ENCODE results near the gene LY6G5C.

Gene LY6G5C

DNA sequence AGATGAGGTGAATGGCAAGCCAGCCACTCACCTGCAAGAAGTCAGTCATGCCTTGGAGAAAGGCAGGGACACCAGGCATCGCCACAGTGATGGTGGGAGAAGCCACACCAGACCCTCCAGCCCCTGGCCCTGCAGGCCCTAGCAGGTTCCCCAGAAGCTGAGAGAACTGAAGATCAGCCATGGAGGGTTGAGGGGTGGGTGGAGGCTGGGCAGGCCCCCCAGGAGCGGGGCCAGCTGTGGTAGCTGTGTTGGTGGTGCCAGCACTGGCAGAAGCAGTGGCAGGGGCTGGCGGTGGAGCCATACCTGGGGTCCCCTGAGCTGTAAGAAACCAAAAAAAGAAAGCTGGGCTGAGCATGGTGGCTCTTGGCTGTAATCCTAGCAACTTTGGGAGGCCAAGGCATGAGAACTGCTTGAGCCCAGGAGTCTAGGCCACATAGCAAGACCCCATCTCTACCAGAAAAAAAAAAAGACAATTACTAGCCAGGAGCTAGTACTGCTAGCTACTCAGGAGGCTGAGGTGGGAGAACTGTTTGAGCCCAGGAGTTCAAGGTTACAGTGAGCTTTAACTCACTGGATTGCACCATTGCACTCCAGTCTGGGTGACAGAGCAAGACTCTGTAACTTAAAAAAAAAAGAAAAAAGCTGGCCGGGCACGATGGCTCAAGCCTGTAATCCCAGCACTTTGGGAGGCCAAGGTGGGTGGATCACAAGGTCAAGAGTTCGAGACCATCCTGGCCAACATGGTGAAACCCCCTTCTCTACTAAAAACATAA is 37.9 kb downstream of the LY6G5C start:
- DNase-seq (ENCODE audit: low read depth in 2 of 2), result no peak

DNA sequence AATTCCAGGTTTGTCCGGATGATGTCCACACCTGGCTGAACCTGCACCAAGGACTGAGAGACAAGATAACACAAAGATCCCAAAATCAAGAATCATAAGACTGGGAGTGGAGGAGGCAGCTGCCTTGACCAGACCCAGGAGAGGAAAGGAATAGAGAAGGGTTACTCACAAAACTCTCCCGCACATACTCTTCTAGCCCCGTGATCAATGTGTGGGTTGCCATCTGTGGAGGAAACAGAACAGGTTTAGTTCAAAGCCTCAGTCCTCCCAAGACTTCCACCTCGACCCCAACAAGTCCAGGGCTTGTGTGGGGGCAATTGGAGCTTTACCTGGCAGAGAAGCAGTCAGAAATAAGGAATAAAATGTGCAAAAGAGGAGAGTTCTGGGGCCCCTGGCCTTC is 39.5 kb downstream of the LY6G5C start:
- DNase-seq (ENCODE audit: low read depth in 2 of 2), result no peak

DNA sequence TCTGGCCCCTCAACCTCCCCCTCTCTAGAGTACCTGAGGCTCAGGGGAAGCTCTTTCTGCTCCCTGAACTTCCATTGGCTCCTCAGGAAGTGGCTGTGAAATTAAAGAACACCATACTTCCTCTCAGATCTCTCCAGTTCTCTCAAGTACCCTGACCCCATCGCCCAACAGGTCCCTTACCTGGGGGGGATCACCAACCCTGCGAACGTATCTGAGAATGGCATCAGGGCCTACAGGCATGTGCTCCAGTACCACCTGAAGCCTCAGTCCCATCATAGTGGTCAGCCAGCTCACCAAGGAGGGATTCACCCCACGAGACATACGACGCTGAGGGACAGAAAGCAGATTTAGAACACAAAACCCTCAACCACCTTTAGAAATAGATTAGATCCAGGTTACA is 40.3 kb downstream of the LY6G5C start:
- no peak for DNase-seq (ENCODE audit: low read depth in 2 of 2)

DNA sequence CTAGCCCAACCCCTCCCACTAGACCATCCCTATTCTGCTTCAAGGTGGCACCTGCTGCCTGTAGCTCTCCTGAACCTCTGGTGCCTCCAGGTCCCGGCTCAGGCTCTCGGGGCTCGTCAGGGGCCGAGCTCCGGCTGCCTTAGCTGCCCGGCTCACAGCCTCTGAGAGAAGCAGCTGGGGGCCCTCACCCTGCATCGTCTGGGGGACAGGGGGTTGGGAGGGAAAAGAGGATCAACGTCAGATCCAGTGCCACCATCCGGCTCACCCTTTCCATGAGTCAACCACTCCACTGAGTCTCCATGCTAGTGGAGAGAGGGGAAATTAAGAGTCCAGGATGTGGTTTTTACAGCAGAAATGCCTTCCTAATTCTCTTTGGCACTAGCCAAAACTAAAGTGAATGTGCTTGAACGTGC is 41.4 kb downstream of the LY6G5C start:
- DNase-seq (ENCODE audit: low read depth in 2 of 2), result no peak

DNA sequence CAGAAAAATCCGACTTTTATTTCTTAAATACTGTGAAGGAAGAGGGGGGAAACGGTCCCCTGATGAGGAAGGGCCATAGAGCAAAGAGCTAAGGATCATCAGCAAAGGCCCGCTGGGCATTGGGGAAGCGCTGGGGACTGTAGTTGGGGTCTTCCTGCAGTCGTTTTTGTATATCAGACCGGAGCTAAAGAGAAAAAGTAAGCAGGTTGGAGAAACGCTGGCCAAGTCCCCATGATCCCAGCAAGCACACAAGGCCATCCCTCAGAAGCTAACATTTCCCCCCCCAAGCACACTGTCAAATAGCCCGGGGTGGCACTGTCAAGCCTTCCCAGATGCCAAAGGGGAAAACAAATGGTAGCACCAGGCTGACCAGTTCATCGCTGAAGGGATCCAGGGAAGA is 41.8 kb downstream of the LY6G5C start:
- no peak for DNase-seq (ENCODE audit: low read depth in 2 of 2)

DNA sequence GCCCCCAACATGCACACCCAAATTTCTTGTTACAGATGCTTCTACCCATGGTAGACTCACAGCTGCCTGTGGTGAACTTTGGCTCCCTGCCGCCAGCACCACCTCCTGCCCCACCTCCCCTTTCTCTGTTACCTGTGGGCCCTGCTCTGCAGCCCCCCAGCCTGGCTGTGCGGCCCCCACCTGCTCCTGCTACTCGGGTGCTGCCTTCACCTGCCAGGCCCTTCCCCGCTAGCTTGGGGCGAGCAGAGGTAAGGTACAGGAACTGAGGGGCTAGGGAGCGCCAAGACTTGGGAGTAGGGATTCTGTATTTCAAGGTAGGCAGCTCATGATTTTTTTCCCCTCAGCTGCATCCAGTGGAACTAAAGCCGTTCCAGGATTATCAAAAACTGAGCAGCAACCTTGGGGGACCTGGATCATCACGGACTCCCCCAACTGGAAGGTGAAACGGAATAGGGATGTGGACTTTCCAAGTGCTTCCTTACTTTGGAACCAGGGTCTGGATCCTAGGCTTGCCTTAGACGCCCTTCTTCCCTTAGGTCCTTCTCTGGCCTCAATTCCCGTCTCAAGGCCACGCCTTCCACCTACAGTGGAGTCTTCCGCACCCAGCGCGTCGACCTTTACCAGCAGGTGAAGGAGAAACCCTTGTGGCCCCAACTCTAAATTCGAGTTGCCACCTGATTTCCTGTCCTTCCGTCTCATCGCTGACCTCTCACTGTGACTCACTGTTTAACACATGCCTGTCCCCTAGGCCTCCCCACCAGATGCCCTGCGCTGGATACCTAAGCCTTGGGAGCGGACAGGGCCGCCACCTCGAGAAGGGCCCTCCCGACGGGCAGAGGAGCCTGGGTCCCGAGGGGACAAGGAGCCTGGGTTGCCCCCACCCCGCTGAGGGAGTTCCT is 43.9 kb downstream of the LY6G5C start:
- no peak for DNase-seq (ENCODE audit: low read depth in 2 of 2)

DNA sequence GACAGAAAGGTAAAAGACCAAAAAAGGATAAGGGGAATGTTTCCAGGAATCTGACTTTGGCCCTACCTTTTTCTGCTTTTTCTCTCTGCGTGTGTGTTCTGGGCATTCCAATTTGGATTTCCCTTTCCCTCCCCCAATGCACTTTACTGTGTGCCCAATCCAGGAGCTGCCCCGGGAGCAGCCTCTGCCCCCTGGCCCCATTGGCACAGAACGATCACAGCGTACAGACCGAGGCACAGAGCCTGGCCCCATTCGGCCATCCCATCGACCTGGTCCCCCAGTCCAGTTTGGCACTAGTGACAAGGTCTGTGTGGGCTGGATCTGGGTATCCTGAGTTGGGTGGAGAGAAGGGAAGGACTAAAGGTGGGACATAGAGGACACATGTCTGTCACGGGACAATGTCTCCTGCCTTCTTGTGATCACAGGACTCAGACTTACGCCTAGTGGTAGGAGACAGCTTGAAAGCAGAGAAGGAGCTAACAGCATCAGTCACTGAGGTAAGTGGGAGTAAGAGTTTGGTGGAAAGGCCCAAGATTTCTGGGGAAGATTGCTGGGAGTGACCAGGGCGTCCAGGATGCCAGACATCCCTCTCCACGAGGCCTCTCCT is 45.8 kb downstream of the LY6G5C start:
- no peak for DNase-seq (ENCODE audit: low read depth in 2 of 2)

DNA sequence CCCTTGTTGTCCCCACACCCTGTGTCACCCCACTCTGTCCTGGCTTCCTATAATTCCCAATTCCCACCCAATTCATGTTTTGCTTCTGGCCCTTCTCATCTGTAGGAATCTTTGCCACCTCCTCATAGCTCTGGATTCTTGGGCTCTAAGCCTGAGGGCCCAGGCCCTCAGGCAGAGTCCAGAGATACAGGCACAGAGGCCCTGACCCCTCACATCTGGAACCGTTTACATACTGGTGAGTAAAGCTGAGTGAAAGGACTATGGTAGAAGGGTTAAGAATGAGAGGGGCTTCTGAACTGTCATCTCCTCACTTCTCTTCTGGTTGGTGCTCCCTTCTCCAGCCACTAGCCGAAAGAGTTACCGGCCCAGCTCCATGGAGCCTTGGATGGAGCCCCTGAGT is 46.7 kb downstream of the LY6G5C start:
- DNase-seq (ENCODE audit: low read depth in 2 of 2), result no peak

DNA sequence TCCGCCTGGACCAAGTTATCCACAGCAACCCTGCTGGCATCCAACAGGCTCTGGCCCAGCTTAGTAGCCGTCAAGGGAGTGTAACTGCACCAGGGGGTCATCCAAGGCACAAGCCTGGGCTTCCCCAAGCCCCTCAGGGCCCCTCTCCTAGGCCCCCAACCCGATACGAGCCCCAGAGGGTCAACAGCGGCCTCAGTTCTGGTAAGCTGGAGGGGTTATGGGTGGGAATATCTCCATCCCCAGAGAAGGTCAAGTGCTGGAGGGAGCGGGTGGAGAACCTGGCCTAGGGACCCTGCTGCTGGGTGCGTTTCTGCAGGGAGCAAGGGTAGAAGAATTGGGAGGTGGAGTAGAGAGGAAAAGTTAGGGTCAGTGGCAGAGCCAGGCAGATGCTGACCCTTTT is 47.4 kb downstream of the LY6G5C start:
- DNase-seq (ENCODE audit: low read depth in 2 of 2), result no peak

DNA sequence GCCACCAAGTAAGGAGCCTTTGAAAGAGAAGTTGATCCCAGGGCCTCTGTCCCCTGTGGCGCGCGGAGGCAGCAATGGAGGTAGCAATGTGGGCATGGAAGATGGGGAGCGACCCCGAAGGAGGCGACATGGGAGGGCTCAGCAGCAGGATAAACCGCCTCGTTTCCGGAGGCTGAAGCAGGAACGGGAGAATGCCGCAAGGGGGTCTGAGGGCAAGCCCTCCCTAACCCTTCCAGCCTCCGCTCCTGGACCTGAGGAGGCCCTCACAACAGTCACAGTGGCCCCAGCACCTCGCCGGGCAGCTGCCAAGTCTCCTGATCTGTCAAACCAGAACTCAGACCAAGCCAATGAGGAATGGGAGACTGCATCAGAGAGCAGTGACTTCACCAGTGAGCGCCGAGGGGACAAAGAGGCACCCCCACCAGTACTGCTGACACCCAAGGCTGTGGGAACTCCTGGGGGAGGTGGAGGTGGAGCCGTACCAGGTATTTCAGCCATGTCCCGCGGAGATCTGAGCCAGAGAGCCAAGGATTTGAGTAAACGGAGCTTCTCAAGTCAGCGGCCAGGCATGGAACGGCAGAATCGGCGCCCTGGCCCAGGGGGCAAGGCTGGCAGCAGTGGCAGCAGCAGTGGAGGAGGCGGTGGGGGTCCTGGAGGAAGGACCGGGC is 48.5 kb downstream of the LY6G5C start:
- no peak for DNase-seq (ENCODE audit: low read depth in 2 of 2)

DNA sequence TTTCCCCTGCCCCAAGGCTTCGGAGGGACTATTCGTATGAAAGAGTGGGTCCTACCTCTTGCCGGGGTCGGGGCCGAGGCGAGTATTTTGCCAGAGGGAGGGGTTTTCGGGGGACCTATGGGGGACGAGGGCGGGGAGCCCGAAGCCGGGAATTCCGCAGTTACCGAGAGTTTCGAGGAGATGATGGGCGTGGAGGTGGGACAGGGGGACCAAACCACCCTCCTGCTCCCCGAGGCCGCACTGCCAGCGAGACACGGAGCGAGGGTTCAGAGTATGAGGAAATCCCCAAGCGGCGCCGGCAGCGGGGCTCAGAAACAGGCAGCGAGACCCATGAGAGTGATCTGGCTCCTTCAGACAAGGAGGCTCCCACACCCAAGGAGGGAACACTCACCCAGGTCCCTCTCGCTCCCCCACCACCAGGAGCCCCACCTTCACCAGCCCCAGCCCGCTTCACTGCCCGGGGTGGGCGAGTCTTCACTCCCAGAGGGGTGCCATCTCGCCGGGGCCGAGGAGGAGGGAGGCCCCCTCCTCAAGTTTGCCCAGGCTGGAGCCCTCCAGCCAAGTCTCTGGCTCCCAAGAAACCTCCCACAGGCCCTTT is 49.1 kb downstream of the LY6G5C start:
- no peak for DNase-seq (ENCODE audit: low read depth in 2 of 2)

DNA sequence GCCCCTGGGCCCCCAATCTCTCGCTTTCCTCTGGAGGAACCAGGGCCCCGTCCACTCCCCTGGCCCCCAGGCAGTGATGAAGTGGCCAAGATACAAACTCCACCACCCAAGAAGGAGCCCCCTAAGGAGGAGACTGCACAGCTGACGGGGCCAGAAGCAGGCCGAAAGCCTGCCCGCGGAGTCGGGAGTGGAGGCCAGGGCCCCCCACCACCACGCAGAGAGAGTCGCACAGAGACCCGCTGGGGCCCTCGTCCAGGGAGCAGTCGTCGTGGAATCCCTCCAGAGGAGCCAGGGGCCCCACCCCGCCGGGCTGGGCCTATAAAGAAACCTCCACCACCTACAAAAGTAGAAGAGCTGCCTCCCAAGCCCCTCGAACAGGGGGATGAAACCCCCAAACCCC is 49.7 kb downstream of the LY6G5C start:
- no peak for DNase-seq (ENCODE audit: low read depth in 2 of 2)

DNA sequence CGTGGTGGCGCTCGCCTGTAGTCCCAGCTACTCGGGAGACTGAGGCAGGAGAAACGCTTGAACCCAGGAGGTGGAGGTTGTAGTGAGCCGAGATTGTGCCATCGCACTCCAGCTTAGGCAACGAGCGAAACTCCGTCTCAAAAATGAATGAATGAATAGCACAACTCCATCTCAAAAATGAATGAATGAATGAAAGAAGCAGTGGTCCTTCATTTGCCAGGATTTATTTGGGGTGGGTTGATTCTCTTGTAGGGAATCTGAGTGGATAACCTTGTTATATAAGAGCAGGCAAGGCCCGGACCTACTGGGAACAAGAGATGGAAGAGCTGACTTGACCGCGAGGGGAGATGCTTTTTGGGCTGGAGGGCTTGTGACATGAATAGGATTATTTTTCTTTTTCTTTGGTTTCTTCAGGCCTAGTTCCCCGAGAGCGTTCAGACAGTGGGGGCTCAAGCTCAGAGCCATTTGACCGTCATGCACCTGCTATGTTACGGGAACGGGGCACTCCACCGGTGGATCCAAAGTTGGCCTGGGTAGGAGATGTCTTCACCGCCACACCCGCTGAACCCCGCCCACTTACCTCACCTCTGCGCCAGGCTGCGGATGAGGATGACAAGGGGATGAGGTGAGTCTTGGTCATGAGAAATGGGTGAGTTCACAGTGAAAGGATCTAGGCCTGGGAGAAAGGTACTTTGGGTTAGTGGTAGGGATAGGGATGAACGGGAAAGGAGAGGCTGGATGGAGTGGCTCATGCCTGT is 50.5 kb downstream of the LY6G5C start:
- no peak for DNase-seq (ENCODE audit: low read depth in 2 of 2)

DNA sequence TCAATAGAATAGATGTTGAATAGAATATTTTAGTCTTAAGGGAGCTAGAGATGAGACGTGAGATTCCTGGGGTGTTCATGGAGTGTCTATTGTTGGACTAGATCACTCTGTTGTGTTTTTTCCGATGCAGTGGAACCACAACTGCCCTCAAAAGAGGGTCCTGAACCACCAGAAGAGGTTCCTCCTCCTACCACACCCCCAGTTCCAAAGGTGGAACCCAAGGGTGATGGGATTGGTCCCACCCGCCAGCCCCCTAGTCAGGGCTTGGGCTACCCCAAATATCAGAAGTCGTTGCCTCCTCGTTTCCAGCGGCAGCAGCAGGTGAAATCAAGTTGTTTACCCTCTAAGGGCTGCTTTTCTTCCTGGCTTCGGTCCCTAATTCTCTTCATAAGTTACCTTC is 51.9 kb downstream of the LY6G5C start:
- DNase-seq (ENCODE audit: low read depth in 2 of 2), result no peak

DNA sequence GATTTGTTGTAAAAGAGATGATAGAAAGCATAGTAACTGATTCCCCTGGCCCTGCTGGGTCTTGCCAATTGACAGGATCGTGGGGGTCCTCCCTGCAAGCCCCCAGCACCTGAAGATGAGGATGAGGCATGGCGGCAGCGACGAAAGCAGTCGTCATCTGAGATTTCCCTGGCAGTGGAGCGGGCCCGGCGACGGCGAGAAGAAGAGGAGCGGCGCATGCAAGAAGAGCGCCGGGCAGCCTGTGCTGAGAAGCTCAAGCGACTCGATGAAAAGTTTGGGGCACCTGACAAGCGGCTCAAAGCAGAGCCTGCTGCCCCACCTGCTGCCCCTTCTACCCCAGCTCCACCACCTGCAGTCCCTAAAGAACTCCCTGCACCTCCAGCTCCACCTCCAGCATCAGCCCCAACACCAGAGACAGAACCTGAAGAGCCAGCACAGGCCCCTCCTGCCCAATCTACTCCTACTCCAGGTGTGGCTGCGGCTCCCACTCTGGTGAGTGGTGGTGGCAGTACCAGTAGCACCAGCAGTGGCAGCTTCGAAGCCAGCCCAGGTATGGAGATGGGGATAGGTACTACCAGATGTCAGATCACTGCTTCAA is 53.1 kb downstream of the LY6G5C start:
- no peak for DNase-seq (ENCODE audit: low read depth in 2 of 2)

DNA sequence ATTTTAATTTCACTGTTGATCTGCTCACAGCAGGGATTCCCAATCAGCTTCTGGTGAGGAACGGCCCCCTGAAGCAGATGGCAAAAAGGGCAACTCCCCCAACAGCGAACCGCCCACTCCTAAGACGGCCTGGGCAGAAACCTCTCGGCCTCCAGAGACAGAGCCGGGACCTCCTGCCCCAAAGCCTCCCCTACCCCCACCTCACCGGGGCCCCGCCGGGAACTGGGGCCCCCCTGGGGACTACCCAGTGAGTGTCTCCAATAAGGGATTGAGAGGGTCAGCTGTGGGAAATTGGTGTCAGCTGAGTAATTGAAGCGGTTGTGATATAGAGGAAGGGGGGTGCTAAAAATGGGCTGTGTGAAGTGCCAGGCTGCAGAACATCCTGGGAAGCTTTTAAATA is 53.9 kb downstream of the LY6G5C start:
- DNase-seq (ENCODE audit: low read depth in 2 of 2), result no peak
